K562 (cell line): Measurements from ENCODE around the gene GLIS2. TPM values are rescaled to one million over a fixed set of nuclear protein-coding genes. Genes with fewer than 3 reads are reported as not detected.

Experiments used
- KLF13 ChIP-seq: fragments of 450-650 bp; IDR thresholded peaks from 2 replicates; pipeline ENCODE4 v1.6.1; 2016; ENCODE audit warnings: missing genetic modification characterization, low read depth, mild to moderate bottlenecking, missing compliant biosample characterization, moderate library complexity, borderline replicate concordance
- MIER1 ChIP-seq: fragments of 450-650 bp; IDR thresholded peaks from 2 replicates; pipeline ENCODE4 v1.6.1; 2016; ENCODE audit warnings: antibody characterized with exemption, mild to moderate bottlenecking, low read depth
- MTA3 ChIP-seq: fragments of 450-650 bp; formaldehyde crosslinking; IDR thresholded peaks from 2 replicates; pipeline ENCODE4 v1.6.1; 2017; ENCODE audit warnings: mild to moderate bottlenecking, borderline replicate concordance
- PTRF ChIP-seq: fragments of 450-650 bp; IDR thresholded peaks from 2 replicates; pipeline ENCODE4 v1.6.1; 2016; ENCODE audit warnings: mild to moderate bottlenecking, missing genetic modification characterization, missing compliant biosample characterization
- SLC30A9 ChIP-seq: fragments of 250-450 bp; sonication (Bioruptor Pico); IDR thresholded peaks from 2 replicates; pipeline ENCODE4 v1.8.0; 2022; ENCODE audit warnings: mild to moderate bottlenecking, moderate library complexity
- SRSF1 ChIP-seq: fragments of 200-400 bp; formaldehyde crosslinking; IDR thresholded peaks from 2 replicates; pipeline ENCODE4 v1.6.1; 2017; ENCODE audit warnings: mild to moderate bottlenecking, low read depth, low read length, moderate library complexity
- TGIF2 ChIP-seq: sonication (generic); formaldehyde crosslinking; IDR thresholded peaks from 2 replicates; pipeline ENCODE4 v1.8.1; 2022; ENCODE audit warnings: mild to moderate bottlenecking, missing genetic modification reagents, moderate library complexity
- ZNF3 ChIP-seq: fragments of 250-450 bp; sonication (Bioruptor Pico); IDR thresholded peaks from 2 replicates; pipeline ENCODE4 v1.5.0; 2021; ENCODE audit warnings: mild to moderate bottlenecking, moderate library complexity
- ZNF316 ChIP-seq: fragments of 450-650 bp; IDR thresholded peaks from 2 replicates; pipeline ENCODE4 v1.6.1; 2016
- polyA plus RNA-seq, 8 experiments: library from polyadenylated mRNA; depleted of rRNA in 4 of 8; stranded (reverse) in 5 of 8; unstranded in 3 of 8; fragments of >200 nt; fragmentation: Nextera tagmentation in 2 of 8; fragmentation: Illumina TruSeq in 1 of 8; extraction: Ambion mirVana in 2 of 8; extraction: Trizol in 1 of 8; gene quantifications; 2 replicates each; pipeline versions ENCODE4 v1.2.1 to v1.2.3, GENCODE V29; 2011 to 2014; ENCODE audit warnings: inconsistent platforms in 1 of 8, missing spikeins in 1 of 8
- total RNA-seq, 7 experiments: library from RNA; depleted of rRNA in 6 of 7; stranded (reverse); fragments of >200 nt in 6 of 7; fragmentation: Illumina TruSeq in 2 of 7; extraction: Trizol in 2 of 7; gene quantifications; 2 replicates each; pipeline versions ENCODE4 v1.2.1 to v1.2.3, GENCODE V29; 2011 to 2021; ENCODE audit warnings: low replicate concordance in 1 of 7
- TF ChIP-seq, protein P1 (sequence below): fragments of 250-450 bp; sonication (Bioruptor Pico); IDR thresholded peaks from 2 replicates; pipeline ENCODE4 v1.4.0; 2020; ENCODE audit warnings: mild to moderate bottlenecking, moderate library complexity
- TF ChIP-seq, protein P2 (sequence below): fragments of 200-600 bp; sonication (generic); IDR thresholded peaks from one replicate; pipeline ENCODE4 v1.6.1; 2012; ENCODE audit warnings: mild to moderate bottlenecking, low read depth, low read length, inconsistent platforms
- TF ChIP-seq, protein P3 (sequence below): fragments of 250-450 bp; sonication (Bioruptor Pico); IDR thresholded peaks from 2 replicates; pipeline ENCODE4 v1.4.0; 2020; ENCODE audit warnings: borderline replicate concordance

Gene GLIS2
- total and polyA plus RNA-seq, 9 of the 15 experiments (the other 6 are each of a cell fraction or from before 2014, with no cell fraction given), result 0.10 to 9.0 (median 0.57) TPM

DNA sequence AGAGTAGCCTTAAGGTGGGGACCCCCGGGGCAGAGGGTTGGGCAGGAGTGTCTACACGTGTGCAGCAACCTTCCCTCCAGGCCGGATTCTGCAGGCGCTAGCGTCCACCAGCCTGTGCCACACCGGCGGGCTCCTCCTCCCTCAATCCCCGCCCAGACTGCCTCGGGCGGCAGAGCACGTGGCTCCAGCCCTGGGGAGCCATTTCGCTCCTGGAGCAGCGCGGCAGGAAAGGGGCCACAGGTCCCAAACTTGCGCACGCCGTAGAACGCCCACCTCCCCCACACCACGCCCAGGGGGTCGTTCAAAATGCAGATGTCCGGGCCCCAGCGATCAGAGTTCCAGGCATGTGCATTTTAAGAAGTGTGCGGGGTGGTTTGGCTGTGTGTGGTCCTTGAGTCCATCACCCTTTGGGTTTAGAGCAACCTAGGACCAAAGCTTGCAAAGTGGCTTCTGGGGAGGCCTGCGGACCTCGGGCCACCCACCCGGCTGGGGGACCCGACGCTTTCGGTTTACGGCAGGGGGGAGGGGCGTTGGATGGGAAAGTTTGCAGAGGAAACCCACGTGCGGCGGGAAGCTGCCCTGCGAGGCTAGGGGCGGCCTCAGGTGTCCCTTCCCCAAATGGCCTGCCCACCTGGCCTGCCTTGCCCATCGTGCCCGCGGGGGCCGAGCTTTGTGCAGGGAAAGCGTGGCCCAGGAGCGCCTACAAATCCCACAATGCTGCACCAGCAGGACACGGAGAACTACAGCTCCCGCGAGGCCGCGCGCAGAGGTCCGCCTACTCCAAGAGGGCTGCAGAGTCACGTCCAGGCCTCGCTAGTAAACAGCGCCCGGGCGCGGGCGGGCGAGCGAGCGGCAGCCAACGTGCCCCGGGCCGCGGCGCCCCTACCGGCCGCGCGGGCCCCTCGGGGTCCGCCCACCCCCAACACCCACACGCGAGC is 44.4 kb upstream of the GLIS2 start (continued):
- no peak for TF ChIP-seq PTRF
- TF ChIP-seq KLF13 (tag), result peak; percentile 7; the same call in 1 of the 2 replicates
- no peak for TF ChIP-seq ZNF316
- no peak for TF ChIP-seq MIER1
- TF ChIP-seq, protein P1, sequence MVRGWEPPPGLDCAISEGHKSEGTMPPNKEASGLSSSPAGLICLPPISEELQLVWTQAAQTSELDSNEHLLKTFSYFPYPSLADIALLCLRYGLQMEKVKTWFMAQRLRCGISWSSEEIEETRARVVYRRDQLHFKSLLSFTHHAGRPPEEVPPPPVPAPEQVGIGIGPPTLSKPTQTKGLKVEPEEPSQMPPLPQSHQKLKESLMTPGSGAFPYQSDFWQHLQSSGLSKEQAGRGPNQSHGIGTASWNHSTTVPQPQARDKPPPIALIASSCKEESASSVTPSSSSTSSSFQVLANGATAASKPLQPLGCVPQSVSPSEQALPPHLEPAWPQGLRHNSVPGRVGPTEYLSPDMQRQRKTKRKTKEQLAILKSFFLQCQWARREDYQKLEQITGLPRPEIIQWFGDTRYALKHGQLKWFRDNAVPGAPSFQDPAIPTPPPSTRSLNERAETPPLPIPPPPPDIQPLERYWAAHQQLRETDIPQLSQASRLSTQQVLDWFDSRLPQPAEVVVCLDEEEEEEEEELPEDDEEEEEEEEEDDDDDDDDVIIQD, result no peak
- no peak for TF ChIP-seq SRSF1
- TF ChIP-seq ZNF3, result no peak
- TF ChIP-seq TGIF2 (CRISPR knock-in tag), result no peak
- TF ChIP-seq MTA3, result no peak; the same call in 1 of the 2 replicates
- TF ChIP-seq, protein P2, sequence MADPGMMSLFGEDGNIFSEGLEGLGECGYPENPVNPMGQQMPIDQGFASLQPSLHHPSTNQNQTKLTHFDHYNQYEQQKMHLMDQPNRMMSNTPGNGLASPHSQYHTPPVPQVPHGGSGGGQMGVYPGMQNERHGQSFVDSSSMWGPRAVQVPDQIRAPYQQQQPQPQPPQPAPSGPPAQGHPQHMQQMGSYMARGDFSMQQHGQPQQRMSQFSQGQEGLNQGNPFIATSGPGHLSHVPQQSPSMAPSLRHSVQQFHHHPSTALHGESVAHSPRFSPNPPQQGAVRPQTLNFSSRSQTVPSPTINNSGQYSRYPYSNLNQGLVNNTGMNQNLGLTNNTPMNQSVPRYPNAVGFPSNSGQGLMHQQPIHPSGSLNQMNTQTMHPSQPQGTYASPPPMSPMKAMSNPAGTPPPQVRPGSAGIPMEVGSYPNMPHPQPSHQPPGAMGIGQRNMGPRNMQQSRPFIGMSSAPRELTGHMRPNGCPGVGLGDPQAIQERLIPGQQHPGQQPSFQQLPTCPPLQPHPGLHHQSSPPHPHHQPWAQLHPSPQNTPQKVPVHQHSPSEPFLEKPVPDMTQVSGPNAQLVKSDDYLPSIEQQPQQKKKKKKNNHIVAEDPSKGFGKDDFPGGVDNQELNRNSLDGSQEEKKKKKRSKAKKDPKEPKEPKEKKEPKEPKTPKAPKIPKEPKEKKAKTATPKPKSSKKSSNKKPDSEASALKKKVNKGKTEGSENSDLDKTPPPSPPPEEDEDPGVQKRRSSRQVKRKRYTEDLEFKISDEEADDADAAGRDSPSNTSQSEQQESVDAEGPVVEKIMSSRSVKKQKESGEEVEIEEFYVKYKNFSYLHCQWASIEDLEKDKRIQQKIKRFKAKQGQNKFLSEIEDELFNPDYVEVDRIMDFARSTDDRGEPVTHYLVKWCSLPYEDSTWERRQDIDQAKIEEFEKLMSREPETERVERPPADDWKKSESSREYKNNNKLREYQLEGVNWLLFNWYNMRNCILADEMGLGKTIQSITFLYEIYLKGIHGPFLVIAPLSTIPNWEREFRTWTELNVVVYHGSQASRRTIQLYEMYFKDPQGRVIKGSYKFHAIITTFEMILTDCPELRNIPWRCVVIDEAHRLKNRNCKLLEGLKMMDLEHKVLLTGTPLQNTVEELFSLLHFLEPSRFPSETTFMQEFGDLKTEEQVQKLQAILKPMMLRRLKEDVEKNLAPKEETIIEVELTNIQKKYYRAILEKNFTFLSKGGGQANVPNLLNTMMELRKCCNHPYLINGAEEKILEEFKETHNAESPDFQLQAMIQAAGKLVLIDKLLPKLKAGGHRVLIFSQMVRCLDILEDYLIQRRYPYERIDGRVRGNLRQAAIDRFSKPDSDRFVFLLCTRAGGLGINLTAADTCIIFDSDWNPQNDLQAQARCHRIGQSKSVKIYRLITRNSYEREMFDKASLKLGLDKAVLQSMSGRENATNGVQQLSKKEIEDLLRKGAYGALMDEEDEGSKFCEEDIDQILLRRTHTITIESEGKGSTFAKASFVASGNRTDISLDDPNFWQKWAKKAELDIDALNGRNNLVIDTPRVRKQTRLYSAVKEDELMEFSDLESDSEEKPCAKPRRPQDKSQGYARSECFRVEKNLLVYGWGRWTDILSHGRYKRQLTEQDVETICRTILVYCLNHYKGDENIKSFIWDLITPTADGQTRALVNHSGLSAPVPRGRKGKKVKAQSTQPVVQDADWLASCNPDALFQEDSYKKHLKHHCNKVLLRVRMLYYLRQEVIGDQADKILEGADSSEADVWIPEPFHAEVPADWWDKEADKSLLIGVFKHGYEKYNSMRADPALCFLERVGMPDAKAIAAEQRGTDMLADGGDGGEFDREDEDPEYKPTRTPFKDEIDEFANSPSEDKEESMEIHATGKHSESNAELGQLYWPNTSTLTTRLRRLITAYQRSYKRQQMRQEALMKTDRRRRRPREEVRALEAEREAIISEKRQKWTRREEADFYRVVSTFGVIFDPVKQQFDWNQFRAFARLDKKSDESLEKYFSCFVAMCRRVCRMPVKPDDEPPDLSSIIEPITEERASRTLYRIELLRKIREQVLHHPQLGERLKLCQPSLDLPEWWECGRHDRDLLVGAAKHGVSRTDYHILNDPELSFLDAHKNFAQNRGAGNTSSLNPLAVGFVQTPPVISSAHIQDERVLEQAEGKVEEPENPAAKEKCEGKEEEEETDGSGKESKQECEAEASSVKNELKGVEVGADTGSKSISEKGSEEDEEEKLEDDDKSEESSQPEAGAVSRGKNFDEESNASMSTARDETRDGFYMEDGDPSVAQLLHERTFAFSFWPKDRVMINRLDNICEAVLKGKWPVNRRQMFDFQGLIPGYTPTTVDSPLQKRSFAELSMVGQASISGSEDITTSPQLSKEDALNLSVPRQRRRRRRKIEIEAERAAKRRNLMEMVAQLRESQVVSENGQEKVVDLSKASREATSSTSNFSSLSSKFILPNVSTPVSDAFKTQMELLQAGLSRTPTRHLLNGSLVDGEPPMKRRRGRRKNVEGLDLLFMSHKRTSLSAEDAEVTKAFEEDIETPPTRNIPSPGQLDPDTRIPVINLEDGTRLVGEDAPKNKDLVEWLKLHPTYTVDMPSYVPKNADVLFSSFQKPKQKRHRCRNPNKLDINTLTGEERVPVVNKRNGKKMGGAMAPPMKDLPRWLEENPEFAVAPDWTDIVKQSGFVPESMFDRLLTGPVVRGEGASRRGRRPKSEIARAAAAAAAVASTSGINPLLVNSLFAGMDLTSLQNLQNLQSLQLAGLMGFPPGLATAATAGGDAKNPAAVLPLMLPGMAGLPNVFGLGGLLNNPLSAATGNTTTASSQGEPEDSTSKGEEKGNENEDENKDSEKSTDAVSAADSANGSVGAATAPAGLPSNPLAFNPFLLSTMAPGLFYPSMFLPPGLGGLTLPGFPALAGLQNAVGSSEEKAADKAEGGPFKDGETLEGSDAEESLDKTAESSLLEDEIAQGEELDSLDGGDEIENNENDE, result no peak
- no peak for TF ChIP-seq SLC30A9 (CRISPR knock-in tag)
- TF ChIP-seq, protein P3, sequence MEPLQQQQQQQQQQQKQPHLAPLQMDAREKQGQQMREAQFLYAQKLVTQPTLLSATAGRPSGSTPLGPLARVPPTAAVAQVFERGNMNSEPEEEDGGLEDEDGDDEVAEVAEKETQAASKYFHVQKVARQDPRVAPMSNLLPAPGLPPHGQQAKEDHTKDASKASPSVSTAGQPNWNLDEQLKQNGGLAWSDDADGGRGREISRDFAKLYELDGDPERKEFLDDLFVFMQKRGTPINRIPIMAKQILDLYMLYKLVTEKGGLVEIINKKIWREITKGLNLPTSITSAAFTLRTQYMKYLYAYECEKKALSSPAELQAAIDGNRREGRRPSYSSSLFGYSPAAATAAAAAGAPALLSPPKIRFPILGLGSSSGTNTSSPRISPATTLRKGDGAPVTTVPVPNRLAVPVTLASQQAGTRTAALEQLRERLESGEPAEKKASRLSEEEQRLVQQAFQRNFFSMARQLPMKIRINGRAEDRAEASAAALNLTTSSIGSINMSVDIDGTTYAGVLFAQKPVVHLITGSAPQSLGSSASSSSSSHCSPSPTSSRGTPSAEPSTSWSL (CRISPR knock-in tag), result no peak
